ENCODE results near the gene CHST5.
"Not testable (repeated sequence)": the region's sequence is repeated elsewhere in the genome, so short reads cannot be mapped to it uniquely, and the experiment has no call there.

CHST5 gene

DNA sequence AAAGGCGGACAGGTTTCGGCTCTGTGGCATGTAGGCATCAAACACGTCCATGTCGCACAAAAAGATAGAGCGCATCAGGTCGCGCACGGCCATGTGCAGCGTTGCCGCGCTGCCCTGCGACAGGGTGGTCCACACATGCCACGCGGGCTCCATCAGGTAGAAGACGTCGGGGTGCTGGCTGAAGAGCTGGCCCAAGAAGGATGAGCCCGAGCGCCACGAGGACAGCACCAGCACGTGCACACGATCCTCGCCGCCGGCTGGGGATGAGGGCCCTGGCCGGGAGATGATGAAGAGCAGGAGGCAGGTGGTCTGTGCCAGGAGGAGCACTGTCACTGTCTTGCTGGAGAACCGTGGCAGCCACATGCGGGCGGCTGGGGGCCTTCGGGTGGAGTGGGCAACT is 5.9 kb downstream of the CHST5 start:
- Histone ChIP-seq H3K27ac (ENCODE audit: low read depth, low read length) (no peak overlapping the region), H3K36me3 (ENCODE audit: insufficient read depth, low read length) (no peaks in the 10 kb centered on the region), H3K4me1 (ENCODE audit: insufficient read depth, low read length) (no peaks in the 10 kb centered on the region), H3K9ac (ENCODE audit: low read depth, low read length) (no peak overlapping the region), H3K27me3 (ENCODE audit: insufficient read depth, low read length) (no peaks in the 10 kb centered on the region), H3K4me3 (ENCODE audit: low read length) (no peak overlapping the region), H3K9me3 (ENCODE audit: insufficient read depth, low read depth, low read length) (no peaks in the 10 kb centered on the region)
- WGBS: 96% methylated on average over 29 of the region's 29 CpGs

DNA sequence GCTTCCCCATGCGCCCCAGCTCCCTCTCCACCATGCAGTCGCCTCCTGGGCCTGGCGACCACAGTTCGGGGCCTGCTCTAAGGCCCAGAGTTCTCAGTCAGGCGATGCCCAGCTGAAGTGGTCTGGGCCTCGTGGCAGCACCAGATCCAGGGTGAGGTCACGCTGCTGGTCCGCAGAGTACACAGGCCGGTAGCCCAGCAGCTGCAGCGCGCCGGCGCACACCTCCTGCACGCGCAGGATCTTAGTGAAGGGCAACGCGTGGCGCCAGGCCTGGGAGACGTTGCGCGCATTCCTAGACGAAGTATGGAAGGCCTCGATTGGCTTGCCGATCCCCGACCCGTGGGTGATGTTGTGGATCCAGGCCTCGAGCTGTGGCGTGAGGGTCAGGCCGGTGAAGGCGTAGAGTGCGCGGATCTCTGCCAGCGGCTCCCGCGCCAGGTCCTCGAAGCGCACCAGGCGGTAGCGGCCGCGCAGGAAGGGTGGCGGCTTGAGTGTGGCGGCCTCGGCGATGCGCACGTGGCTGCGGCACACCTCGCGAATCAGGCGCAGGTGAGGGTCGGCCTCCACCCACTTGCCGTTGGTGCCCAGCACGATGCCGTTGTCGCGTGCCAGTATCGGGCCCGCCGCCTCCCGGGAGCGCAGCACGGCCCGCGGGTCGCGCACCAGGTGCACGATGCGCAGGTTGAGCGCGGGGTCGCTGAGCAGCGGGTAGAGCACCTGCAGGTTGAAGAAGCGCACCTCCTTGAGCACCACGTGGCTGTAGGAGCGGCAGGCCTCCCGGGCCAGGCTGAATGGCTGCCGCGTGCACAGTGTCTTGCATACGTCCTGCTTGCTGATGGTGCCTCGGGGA is 6.6 kb downstream of the CHST5 start:
- no peaks in the 10 kb centered on the region for H3K27me3 ChIP-seq (ENCODE audit: insufficient read depth, low read length)
- H3K4me1 ChIP-seq (ENCODE audit: insufficient read depth, low read length): no peaks in the 10 kb centered on the region
- no peak overlapping the region for H3K27ac ChIP-seq (ENCODE audit: low read depth, low read length)
- no peak overlapping the region for H3K4me3 ChIP-seq (ENCODE audit: low read length)
- WGBS: 96% methylated on average over 81 of the region's 81 CpGs
- H3K36me3 ChIP-seq (ENCODE audit: insufficient read depth, low read length): no peaks in the 10 kb centered on the region
- no peaks in the 10 kb centered on the region for H3K9me3 ChIP-seq (ENCODE audit: insufficient read depth, low read depth, low read length)
- no peak overlapping the region for H3K9ac ChIP-seq (ENCODE audit: low read depth, low read length)

DNA sequence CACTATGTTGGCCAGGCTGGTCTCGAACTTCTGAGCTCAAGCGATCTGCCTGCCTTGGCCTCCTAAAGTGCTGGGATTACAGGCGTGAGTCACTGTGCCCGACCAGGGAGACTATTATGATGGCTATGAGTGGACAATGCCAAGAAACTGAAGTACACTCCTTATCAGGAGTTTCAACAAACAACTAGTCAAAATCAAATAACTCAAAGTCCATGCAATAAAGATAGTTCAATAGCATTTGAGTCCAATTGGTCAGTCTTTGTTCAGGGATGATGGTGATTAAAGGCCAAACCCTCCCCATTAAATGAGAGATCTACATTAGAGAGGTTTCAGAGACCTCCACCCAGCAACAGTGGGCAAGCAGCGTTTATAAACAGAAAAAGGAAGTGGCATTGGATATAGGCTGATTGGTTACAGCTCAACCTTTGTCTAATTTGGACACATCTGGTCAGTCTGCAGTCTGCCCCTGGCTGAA is 8.0 kb downstream of the CHST5 start:
- Histone ChIP-seq H3K9me3 (ENCODE audit: insufficient read depth, low read depth, low read length) (no peaks in the 10 kb centered on the region), H3K27ac (ENCODE audit: low read depth, low read length) (no peak overlapping the region), H3K27me3 (ENCODE audit: insufficient read depth, low read length) (no peaks in the 10 kb centered on the region), H3K4me1 (ENCODE audit: insufficient read depth, low read length) (no peaks in the 10 kb centered on the region), H3K36me3 (ENCODE audit: insufficient read depth, low read length) (no peaks in the 10 kb centered on the region), H3K9ac (ENCODE audit: low read depth, low read length) (no peak overlapping the region), H3K4me3 (ENCODE audit: low read length) (no peak overlapping the region)
- 94% methylated on average over 5 of the region's 5 CpGs for WGBS

DNA sequence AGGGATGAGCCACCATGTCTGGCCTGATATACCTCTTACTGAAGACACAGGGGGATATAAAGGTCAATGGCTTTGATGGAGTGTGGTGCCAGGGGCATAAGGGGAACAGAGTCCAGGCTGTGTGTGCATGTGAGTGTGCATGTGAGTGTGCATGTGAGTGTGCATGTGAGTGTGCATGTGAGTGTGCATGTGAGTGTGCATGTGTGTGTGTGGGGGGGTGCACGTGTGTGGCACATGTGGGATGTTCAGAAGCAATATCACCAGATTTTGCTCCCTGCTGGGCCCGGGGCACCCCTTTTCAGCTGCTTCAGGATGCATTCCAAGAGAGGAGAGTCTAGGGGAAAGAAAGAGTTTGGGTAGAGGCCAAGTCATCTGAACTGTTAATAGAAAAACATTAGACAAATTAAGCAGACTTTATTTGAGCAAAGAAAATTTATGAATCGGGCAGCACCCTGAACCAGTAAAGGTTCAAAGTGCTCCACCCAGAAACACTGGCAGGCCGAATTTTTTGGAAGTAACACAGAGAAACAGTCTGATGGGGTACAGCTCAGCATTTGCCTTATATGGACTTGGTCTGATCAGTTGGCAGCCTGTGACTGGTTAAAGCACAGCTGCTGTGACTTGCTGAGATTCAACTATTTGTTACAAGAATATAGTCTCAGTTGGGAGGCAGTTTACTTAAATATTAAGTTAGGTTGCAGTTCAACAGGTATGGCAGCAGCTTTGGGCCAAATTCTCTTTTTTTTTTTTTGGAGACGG is 9.7 kb downstream of the CHST5 start:
- H3K27me3 ChIP-seq (ENCODE audit: insufficient read depth, low read length): no peaks in the 10 kb centered on the region
- H3K9me3 ChIP-seq (ENCODE audit: insufficient read depth, low read depth, low read length): no peaks in the 10 kb centered on the region
- H3K9ac ChIP-seq (ENCODE audit: low read depth, low read length): no peak overlapping the region
- no peak overlapping the region for H3K4me3 ChIP-seq (ENCODE audit: low read length)
- no peaks in the 10 kb centered on the region for H3K36me3 ChIP-seq (ENCODE audit: insufficient read depth, low read length)
- no peak overlapping the region for H3K27ac ChIP-seq (ENCODE audit: low read depth, low read length)
- 83% methylated on average over 5 of the region's 5 CpGs for WGBS
- H3K4me1 ChIP-seq (ENCODE audit: insufficient read depth, low read length): no peaks in the 10 kb centered on the region

DNA sequence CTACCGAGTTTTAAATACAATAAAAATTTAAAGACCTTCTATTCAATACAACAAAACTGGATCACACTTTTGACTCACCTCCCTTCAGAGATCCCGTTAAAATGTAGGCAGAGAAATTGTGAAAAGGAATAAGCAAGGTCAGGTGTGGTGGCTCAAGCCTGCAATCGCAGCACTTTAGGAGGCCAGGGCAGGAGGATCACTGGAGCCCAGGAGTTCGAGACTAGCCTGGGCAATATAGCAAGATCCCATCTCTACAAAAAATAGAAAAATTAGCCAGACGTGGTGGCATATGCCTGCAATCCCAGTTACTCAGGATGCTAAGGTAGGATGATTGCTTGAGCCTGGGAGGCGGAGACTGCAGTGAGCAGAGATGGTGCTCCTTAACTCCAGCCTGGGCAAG is 16.7 kb downstream of the CHST5 start:
- 96% methylated on average over 6 of the region's 6 CpGs for WGBS
- peaks cover 7% of the 10 kb centered on the region; the same call in 1 of the 2 replicates for H3K4me1 ChIP-seq (ENCODE audit: insufficient read depth, low read length)

DNA sequence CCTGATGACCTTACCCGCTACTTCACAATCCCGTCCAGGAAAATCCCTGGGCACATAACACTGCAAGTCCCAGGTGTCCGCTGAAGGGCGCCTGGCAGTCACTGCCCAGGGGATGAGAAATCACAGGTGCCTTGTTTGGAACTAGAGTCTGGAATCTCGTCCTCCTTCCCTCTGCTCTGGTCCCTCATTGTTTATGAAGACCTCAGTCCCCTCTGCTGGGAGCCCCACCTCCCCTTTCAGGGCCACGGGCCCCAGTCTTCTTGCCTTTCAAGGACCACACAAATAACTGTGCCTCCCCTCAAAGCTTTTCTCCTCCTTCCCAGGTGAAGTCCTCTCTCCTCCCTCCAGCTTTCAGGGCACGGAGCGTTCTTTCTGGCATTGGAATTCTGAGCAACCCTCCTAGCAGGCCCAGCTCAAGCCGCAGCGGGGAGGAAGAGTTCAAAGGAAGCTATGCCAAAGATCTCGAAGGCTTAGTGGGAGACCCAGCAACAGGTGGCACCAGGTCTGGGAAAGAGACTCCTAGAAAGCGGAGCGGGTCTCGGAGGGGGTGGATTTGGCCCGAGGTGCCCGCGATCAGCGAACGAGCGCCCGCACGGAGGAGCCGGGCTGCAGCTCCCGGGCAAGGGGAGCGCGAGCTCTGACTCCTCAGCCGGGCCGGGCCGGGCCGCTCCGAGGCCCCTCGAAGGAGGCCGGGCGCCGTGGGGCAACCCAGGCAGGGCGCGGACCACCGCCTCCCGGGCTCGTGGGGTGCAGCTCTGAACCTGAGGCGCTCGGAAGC is 19.5 kb downstream of the CHST5 start:
- Histone ChIP-seq H3K27ac (ENCODE audit: low read depth, low read length) (peak overlapping the region; percentile 79; the same call in 1 of the 2 replicates), H3K4me3 (ENCODE audit: low read length) (peak overlapping the region; percentile 91), H3K9ac (ENCODE audit: low read depth, low read length) (peak overlapping the region; percentile 80)
- not testable (repeated sequence) for H3K36me3 ChIP-seq (ENCODE audit: insufficient read depth, low read length); H3K4me1 ChIP-seq (ENCODE audit: insufficient read depth, low read length); H3K9me3 ChIP-seq (ENCODE audit: insufficient read depth, low read depth, low read length); H3K27me3 ChIP-seq (ENCODE audit: insufficient read depth, low read length)
- WGBS: 8% methylated on average over 42 of the region's 42 CpGs

More for the DNA sequence above, 16.7 kb downstream of the CHST5 start:
- Histone ChIP-seq H3K9ac (ENCODE audit: low read depth, low read length) (no peak overlapping the region), H3K27ac (ENCODE audit: low read depth, low read length) (no peak overlapping the region), H3K27me3 (ENCODE audit: insufficient read depth, low read length) (no peaks in the 10 kb centered on the region), H3K4me3 (ENCODE audit: low read length) (no peak overlapping the region), H3K36me3 (ENCODE audit: insufficient read depth, low read length) (no peaks in the 10 kb centered on the region), H3K9me3 (ENCODE audit: insufficient read depth, low read depth, low read length) (no peaks in the 10 kb centered on the region)

DNA sequence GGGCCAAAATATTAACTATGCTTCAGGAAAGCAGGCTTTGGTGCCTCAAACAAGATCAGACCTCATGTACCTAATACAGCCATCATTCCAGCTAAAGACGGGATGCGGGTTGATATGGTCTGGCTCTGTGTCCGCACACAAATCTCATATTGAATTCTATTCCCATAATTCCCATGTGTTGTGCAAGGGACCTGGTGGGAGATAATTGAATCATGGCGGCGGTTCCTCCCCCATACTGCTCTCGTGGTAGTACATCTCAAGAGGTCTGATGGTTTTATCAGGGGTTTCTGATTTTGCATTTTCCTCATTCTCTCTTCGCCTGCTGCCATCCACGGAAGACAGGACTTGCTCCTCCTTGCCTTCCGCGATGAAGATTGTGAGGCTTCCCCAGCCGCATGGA is 21.6 kb downstream of the CHST5 start:
- H3K4me1 ChIP-seq (ENCODE audit: insufficient read depth, low read length): peaks cover 7% of the 10 kb centered on the region; the same call in 1 of the 2 replicates
- WGBS: 97% methylated on average over 9 of the region's 11 CpGs

DNA sequence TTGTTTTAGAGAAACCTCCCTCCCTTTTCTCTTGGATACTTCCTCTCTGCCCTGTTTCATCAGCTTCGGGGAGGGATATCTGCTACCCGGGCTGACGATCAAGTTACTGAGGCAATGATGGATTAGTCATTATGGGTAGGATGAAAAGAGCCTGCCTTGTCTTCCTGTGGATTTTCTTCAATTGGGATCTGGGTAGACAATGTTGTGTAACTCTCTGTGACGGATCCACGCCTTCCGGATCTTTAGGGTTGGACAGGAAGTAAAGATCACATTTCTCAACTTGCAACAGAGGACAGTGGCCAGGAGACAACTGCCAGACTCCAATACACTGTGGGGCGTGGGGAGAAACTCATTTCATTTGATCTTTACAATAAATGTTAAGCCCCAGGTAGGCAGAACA is 29.3 kb downstream of the CHST5 start:
- no peak overlapping the region for H3K27ac ChIP-seq (ENCODE audit: low read depth, low read length)
- H3K4me3 ChIP-seq (ENCODE audit: low read length): no peak overlapping the region
- no peaks in the 10 kb centered on the region for H3K27me3 ChIP-seq (ENCODE audit: insufficient read depth, low read length)
- no peak overlapping the region for H3K9ac ChIP-seq (ENCODE audit: low read depth, low read length)
- no peaks in the 10 kb centered on the region for H3K9me3 ChIP-seq (ENCODE audit: insufficient read depth, low read depth, low read length)
- no peaks in the 10 kb centered on the region for H3K4me1 ChIP-seq (ENCODE audit: insufficient read depth, low read length)
- 85% methylated on average over 7 of the region's 7 CpGs for WGBS
- H3K36me3 ChIP-seq (ENCODE audit: insufficient read depth, low read length): no peaks in the 10 kb centered on the region

More for the DNA sequence above, 21.6 kb downstream of the CHST5 start:
- Histone ChIP-seq H3K9ac (ENCODE audit: low read depth, low read length) (no peak overlapping the region), H3K36me3 (ENCODE audit: insufficient read depth, low read length) (no peaks in the 10 kb centered on the region), H3K27me3 (ENCODE audit: insufficient read depth, low read length) (no peaks in the 10 kb centered on the region), H3K4me3 (ENCODE audit: low read length) (no peak overlapping the region), H3K9me3 (ENCODE audit: insufficient read depth, low read depth, low read length) (no peaks in the 10 kb centered on the region), H3K27ac (ENCODE audit: low read depth, low read length) (no peak overlapping the region)

DNA sequence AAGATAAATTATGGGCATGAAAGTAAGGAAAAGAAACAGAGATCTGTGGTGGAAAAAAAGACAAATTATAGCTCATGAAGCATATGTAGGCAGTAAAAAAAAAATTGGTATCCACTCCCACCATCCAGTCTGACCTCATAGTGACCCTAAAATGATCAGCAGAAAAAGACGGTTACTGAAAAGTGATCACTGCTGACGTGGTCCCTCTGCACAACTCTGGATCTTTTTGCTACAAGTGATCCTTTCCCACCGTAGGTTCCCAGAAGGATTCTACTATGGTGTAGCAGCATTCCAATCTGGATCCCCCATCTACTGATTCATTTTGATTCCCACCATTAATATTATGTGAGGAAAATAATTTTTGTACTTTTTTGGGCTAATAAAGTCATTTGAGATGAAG is 29.8 kb downstream of the CHST5 start:
- no peaks in the 10 kb centered on the region for H3K9me3 ChIP-seq (ENCODE audit: insufficient read depth, low read depth, low read length)
- H3K4me3 ChIP-seq (ENCODE audit: low read length): no peak overlapping the region
- no peak overlapping the region for H3K9ac ChIP-seq (ENCODE audit: low read depth, low read length)
- 88% methylated on average over 3 of the region's 3 CpGs for WGBS
- H3K27me3 ChIP-seq (ENCODE audit: insufficient read depth, low read length): no peaks in the 10 kb centered on the region
- no peaks in the 10 kb centered on the region for H3K36me3 ChIP-seq (ENCODE audit: insufficient read depth, low read length)
- no peak overlapping the region for H3K27ac ChIP-seq (ENCODE audit: low read depth, low read length)
- H3K4me1 ChIP-seq (ENCODE audit: insufficient read depth, low read length): no peaks in the 10 kb centered on the region

DNA sequence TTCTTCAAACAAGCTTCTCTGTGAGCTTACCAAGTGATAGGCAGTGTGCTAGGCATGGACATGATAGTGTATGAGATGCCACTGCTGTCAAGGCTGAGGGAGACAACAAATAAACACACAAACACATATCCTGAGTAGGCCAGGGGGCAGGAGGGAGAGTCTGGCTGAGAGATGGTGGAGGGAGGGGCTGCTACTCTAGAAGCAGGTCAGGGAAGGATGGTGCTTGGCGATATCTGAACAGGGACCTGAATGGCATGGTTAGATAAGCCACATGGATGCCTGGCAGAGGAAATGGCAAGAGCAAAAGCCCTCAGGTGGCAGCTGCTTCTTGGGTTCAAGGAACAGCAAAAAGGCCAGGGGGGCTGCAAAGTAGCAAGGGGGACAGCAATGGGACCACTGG is 32.1 kb downstream of the CHST5 start:
- Histone ChIP-seq H3K9me3 (ENCODE audit: insufficient read depth, low read depth, low read length) (no peaks in the 10 kb centered on the region), H3K9ac (ENCODE audit: low read depth, low read length) (no peak overlapping the region), H3K4me1 (ENCODE audit: insufficient read depth, low read length) (no peaks in the 10 kb centered on the region), H3K27me3 (ENCODE audit: insufficient read depth, low read length) (no peaks in the 10 kb centered on the region), H3K36me3 (ENCODE audit: insufficient read depth, low read length) (no peaks in the 10 kb centered on the region), H3K4me3 (ENCODE audit: low read length) (no peak overlapping the region), H3K27ac (ENCODE audit: low read depth, low read length) (no peak overlapping the region)
- WGBS: 86% methylated on average over 1 of the region's 1 CpG
